ENCODE results near the gene ATP11A.

ATP11A gene

GRCh38 chr13:112751617-112752016 lies 61.8 kb downstream of the ATP11A start:
- no peak for DNase-seq
- Histone ChIP-seq H3K27ac (ENCODE audit: low read length) (no peak overlapping the region), H3K4me3 (ENCODE audit: low read length) (no peak overlapping the region), H2AFZ (ENCODE audit: low read length) (no peak overlapping the region), H3K9me3 (replicated peaks; ENCODE audit: insufficient read depth, low read length) (no peaks in the 10 kb centered on the region), H3K9ac (ENCODE audit: low read length) (no peak overlapping the region), H3K36me3 (replicated peaks; ENCODE audit: insufficient read depth, low read length) (no peaks in the 10 kb centered on the region), H3K9me2 (replicated peaks; ENCODE audit: insufficient read depth, low read length) (no peaks in the 10 kb centered on the region), H4K20me1 (ENCODE audit: insufficient read depth, low read length) (no peaks in the 10 kb centered on the region), H3K79me2 (ENCODE audit: low read length) (peaks cover 47% of the 10 kb centered on the region), H3K27me3 (replicated peaks; ENCODE audit: insufficient read depth, low read length) (no peaks in the 10 kb centered on the region), H3K4me2 (ENCODE audit: low read depth, low read length) (no peak overlapping the region), H3K4me1 (ENCODE audit: low read length) (no peaks in the 10 kb centered on the region), H3F3A (ENCODE audit: insufficient read depth, low read length) (no peaks in the 10 kb centered on the region)
- TF ChIP-seq EZH2 (optimal IDR thresholded peaks at IDR 0.05; ENCODE audit: low read depth, low read length) (no peak), EZH2phosphoT487 (IDR thresholded peaks at IDR 0.05; ENCODE audit: low read length) (no peak), CTCF (IDR thresholded peaks at IDR 0.05; ENCODE audit: low read length) (no peak)

- no peak overlapping the region for H3K4me3 ChIP-seq (ENCODE audit: low read length)
- no peaks in the 10 kb centered on the region for H4K20me1 ChIP-seq (ENCODE audit: insufficient read depth, low read length)
- peaks cover 44% of the 10 kb centered on the region for H3K79me2 ChIP-seq (ENCODE audit: low read length)
- H3K9me2 ChIP-seq (replicated peaks; ENCODE audit: insufficient read depth, low read length): no peaks in the 10 kb centered on the region
- no peak overlapping the region for H2AFZ ChIP-seq (ENCODE audit: low read length)
- no peaks in the 10 kb centered on the region for H3F3A ChIP-seq (ENCODE audit: insufficient read depth, low read length)
- no peak overlapping the region for H3K9ac ChIP-seq (ENCODE audit: low read length)
- TF ChIP-seq EZH2 (optimal IDR thresholded peaks at IDR 0.05; ENCODE audit: low read depth, low read length): no peak
- TF ChIP-seq EZH2phosphoT487 (IDR thresholded peaks at IDR 0.05; ENCODE audit: low read length): no peak
- no peak for TF ChIP-seq CTCF (IDR thresholded peaks at IDR 0.05; ENCODE audit: low read length)
- no peaks in the 10 kb centered on the region for H3K9me3 ChIP-seq (replicated peaks; ENCODE audit: insufficient read depth, low read length)
- no peaks in the 10 kb centered on the region for H3K27me3 ChIP-seq (replicated peaks; ENCODE audit: insufficient read depth, low read length)
- H3K27ac ChIP-seq (ENCODE audit: low read length): no peak overlapping the region
- no peaks in the 10 kb centered on the region for H3K4me1 ChIP-seq (ENCODE audit: low read length)
- DNase-seq: no peak
- no peak overlapping the region for H3K4me2 ChIP-seq (ENCODE audit: low read depth, low read length)
- no peaks in the 10 kb centered on the region for H3K36me3 ChIP-seq (replicated peaks; ENCODE audit: insufficient read depth, low read length)
Measured at GRCh38 chr13:112752211-112752610, 62.4 kb downstream of the ATP11A start.

- Histone ChIP-seq H3K79me2 (ENCODE audit: low read length) (peaks cover 46% of the 10 kb centered on the region), H3K9ac (ENCODE audit: low read length) (no peak overlapping the region), H3K27ac (ENCODE audit: low read length) (no peak overlapping the region), H3K4me1 (ENCODE audit: low read length) (no peaks in the 10 kb centered on the region), H3K9me3 (replicated peaks; ENCODE audit: insufficient read depth, low read length) (no peaks in the 10 kb centered on the region), H4K20me1 (ENCODE audit: insufficient read depth, low read length) (no peaks in the 10 kb centered on the region), H3K9me2 (replicated peaks; ENCODE audit: insufficient read depth, low read length) (no peaks in the 10 kb centered on the region), H3K36me3 (replicated peaks; ENCODE audit: insufficient read depth, low read length) (no peaks in the 10 kb centered on the region), H2AFZ (ENCODE audit: low read length) (no peak overlapping the region), H3K27me3 (replicated peaks; ENCODE audit: insufficient read depth, low read length) (no peaks in the 10 kb centered on the region), H3K4me3 (ENCODE audit: low read length) (no peak overlapping the region), H3F3A (ENCODE audit: insufficient read depth, low read length) (no peaks in the 10 kb centered on the region), H3K4me2 (ENCODE audit: low read depth, low read length) (no peak overlapping the region)
- DNase-seq: no peak
- TF ChIP-seq EZH2 (optimal IDR thresholded peaks at IDR 0.05; ENCODE audit: low read depth, low read length) (no peak), CTCF (IDR thresholded peaks at IDR 0.05; ENCODE audit: low read length) (no peak), EZH2phosphoT487 (IDR thresholded peaks at IDR 0.05; ENCODE audit: low read length) (no peak)
Measured at GRCh38 chr13:112752711-112753541, 63.1 kb downstream of the ATP11A start.
